IMR-90 (cell line): ENCODE results near the gene KCTD10. TPM values are rescaled to one million over a fixed set of nuclear protein-coding genes. Genes with fewer than 3 reads are reported as not detected.

ENCODE experiments used
- ATAC-seq: fragments of 200-7000 bp; cut with Tn5 transposase; 2 replicates; pipeline ENCODE4 v1.9.1; 2020; ENCODE audit warnings: low read depth, mild to moderate bottlenecking, moderate library complexity
- BruUV-seq: library from RNA; stranded (reverse); fragments of 400-500 nt; replicated peaks from 2 replicates; lab custom pipeline; 2021; lab: Mats Ljungman, UMichigan
- CTCF ChIA-PET: fragments of 300-600 bp; formaldehyde crosslinking; extraction: SDS; loops from one replicate; lab custom pipeline; 2021; ENCODE audit warnings: antibody characterized with exemption; lab: Yijun Ruan, JAX
- POLR2A ChIA-PET: fragments of 300-600 bp; sonication (Branson Sonifier 250); formaldehyde crosslinking; loops from one replicate; lab custom pipeline; 2022; ENCODE audit warnings: antibody characterized with exemption; ENCODE audit not compliant: unreplicated experiment; lab: Charles Lee
- DNase-seq: peaks from one replicate; pipeline ENCODE4 v3.0.0; 2013
- H2AFZ ChIP-seq: replicated peaks from 2 replicates; pipeline ENCODE3; 2013; ENCODE audit warnings: low read length, mild to moderate bottlenecking; ENCODE audit not compliant: poor library complexity
- H2AK5ac ChIP-seq: 2 replicates; pipeline ENCODE4 v1.6.1; 2013; ENCODE audit warnings: low read depth, low read length, inconsistent platforms
- H2AK9ac ChIP-seq: replicated peaks from 2 replicates; pipeline ENCODE3; 2013; ENCODE audit warnings: mild to moderate bottlenecking, low read depth, low read length, moderate library complexity; ENCODE audit not compliant: poor library complexity
- H2BK120ac ChIP-seq: 2 replicates; pipeline ENCODE4 v1.6.1; 2013; ENCODE audit warnings: low read depth, low read length, inconsistent platforms
- H2BK15ac ChIP-seq: 3 replicates; pipeline ENCODE4 v1.6.1; 2013; ENCODE audit warnings: low read depth, low read length, inconsistent platforms
- H2BK20ac ChIP-seq: 2 replicates; pipeline ENCODE4 v1.6.1; 2013; ENCODE audit warnings: low read depth, mild to moderate bottlenecking, inconsistent platforms, low read length, moderate library complexity
- H2BK5ac ChIP-seq: 2 replicates; pipeline ENCODE4 v1.6.1; 2013; ENCODE audit warnings: mild to moderate bottlenecking, low read depth, low read length, inconsistent platforms; ENCODE audit not compliant: poor library complexity, severe bottlenecking
- H3K14ac ChIP-seq: replicated peaks from 2 replicates; pipeline ENCODE4 v1.6.1; 2013; ENCODE audit warnings: low read depth, low read length, inconsistent platforms
- H3K18ac ChIP-seq: 2 replicates; pipeline ENCODE4 v1.6.1; 2013; ENCODE audit warnings: low read depth, low read length, control low read depth
- H3K23ac ChIP-seq: 2 replicates; pipeline ENCODE4 v1.6.1; 2013; ENCODE audit warnings: low read depth, low read length, inconsistent platforms
- H3K27ac ChIP-seq: 2 replicates; pipeline ENCODE4 v1.5.1; 2013; ENCODE audit warnings: mild to moderate bottlenecking, control low read depth, low read length; ENCODE audit not compliant: insufficient read depth
- H3K27me3 ChIP-seq: 2 replicates; pipeline ENCODE4 v1.6.1; 2013; ENCODE audit warnings: low read length; ENCODE audit not compliant: control insufficient read depth, insufficient read depth
- H3K36me3 ChIP-seq: 2 replicates; pipeline ENCODE4 v1.6.1; 2013; ENCODE audit warnings: low read length, mixed read lengths; ENCODE audit not compliant: control insufficient read depth, insufficient read depth
- H3K4ac ChIP-seq: 2 replicates; pipeline ENCODE4 v1.6.1; 2013; ENCODE audit warnings: low read depth, low read length, inconsistent platforms
- H3K4me1 ChIP-seq: 2 replicates; pipeline ENCODE4 v1.6.1; 2013; ENCODE audit warnings: low read length, mixed read lengths; ENCODE audit not compliant: control insufficient read depth, insufficient read depth
- H3K4me2 ChIP-seq: 2 replicates; pipeline ENCODE4 v1.6.1; 2013; ENCODE audit warnings: low read depth, mild to moderate bottlenecking, control low read depth, low read length, moderate library complexity
- H3K4me3 ChIP-seq: 2 replicates; pipeline ENCODE4 v1.5.1; 2013; ENCODE audit warnings: low read depth, mild to moderate bottlenecking, control low read depth, low read length, moderate library complexity; ENCODE audit not compliant: insufficient read depth
- H3K56ac ChIP-seq: 2 replicates; pipeline ENCODE4 v1.6.1; 2013; ENCODE audit warnings: low read length, inconsistent platforms; ENCODE audit not compliant: insufficient read depth; ENCODE audit errors: extremely low read depth
- H3K79me1 ChIP-seq, 2 experiments: 2 replicates each; pipeline ENCODE4 v1.6.1; 2013; ENCODE audit warnings: low read length in 2 of 2, inconsistent platforms in 1 of 2, low read depth in 1 of 2
- H3K9ac ChIP-seq: 2 replicates; pipeline ENCODE4 v1.6.1; 2013; ENCODE audit warnings: low read depth, low read length, control low read depth
- H3K9me1 ChIP-seq: 2 replicates; pipeline ENCODE4 v1.6.1; 2013; ENCODE audit warnings: low read length, inconsistent platforms; ENCODE audit not compliant: insufficient read depth
- H3K9me3 ChIP-seq: 2 replicates; pipeline ENCODE4 v1.6.1; 2013; ENCODE audit warnings: low read length; ENCODE audit not compliant: control insufficient read depth, insufficient read depth
- H4K20me1 ChIP-seq: 2 replicates; pipeline ENCODE4 v1.6.1; 2013; ENCODE audit warnings: low read length, inconsistent platforms; ENCODE audit not compliant: insufficient read depth
- H4K5ac ChIP-seq: 2 replicates; pipeline ENCODE4 v1.6.1; 2013; ENCODE audit warnings: mild to moderate bottlenecking, low read depth, low read length, control low read depth
- H4K8ac ChIP-seq, 2 experiments: 2 replicates each; pipeline ENCODE4 v1.6.1; 2013; ENCODE audit warnings: low read depth in 2 of 2, low read length in 2 of 2, control low read depth in 1 of 2, inconsistent platforms in 1 of 2
- H4K91ac ChIP-seq: 2 replicates; pipeline ENCODE4 v1.6.1; 2013; ENCODE audit warnings: low read depth, low read length, inconsistent platforms; ENCODE audit not compliant: insufficient read depth
- BHLHE40 ChIP-seq: fragments of 150-350 bp; IDR thresholded peaks from 2 replicates; pipeline ENCODE4 v1.6.1; 2016; ENCODE audit warnings: mild to moderate bottlenecking, low read depth, low read length
- CEBPB ChIP-seq: IDR thresholded peaks from 2 replicates; pipeline ENCODE4 v1.6.1; 2012; ENCODE audit warnings: low read depth, low read length, improper control_type of control experiment
- CHD1 ChIP-seq: IDR thresholded peaks from 2 replicates; pipeline ENCODE4 v1.6.1; 2012; ENCODE audit warnings: low read depth, low read length, improper control_type of control experiment
- FOS ChIP-seq: fragments of 150-350 bp; IDR thresholded peaks from 2 replicates; pipeline ENCODE4 v1.6.1; 2016; ENCODE audit warnings: low read depth, low read length
- MAZ ChIP-seq: IDR thresholded peaks from 2 replicates; pipeline ENCODE4 v1.6.1; 2012; ENCODE audit warnings: low read depth, mild to moderate bottlenecking, low read length, improper control_type of control experiment, moderate library complexity, borderline replicate concordance
- NFE2L2 ChIP-seq: fragments of 150-350 bp; IDR thresholded peaks from 2 replicates; pipeline ENCODE4 v1.6.1; 2016; ENCODE audit warnings: low read depth, mild to moderate bottlenecking, low read length
- RAD21 ChIP-seq: IDR thresholded peaks from 2 replicates; pipeline ENCODE4 v1.6.1; 2012; ENCODE audit warnings: low read length, improper control_type of control experiment
- RCOR1 ChIP-seq: IDR thresholded peaks from 2 replicates; pipeline ENCODE4 v1.6.1; 2012; ENCODE audit warnings: mild to moderate bottlenecking, low read length, improper control_type of control experiment; ENCODE audit not compliant: insufficient replicate concordance
- SMC3 ChIP-seq: fragments of 150-350 bp; IDR thresholded peaks from 2 replicates; pipeline ENCODE4 v1.6.1; 2016; ENCODE audit warnings: low read depth, mild to moderate bottlenecking, antibody characterized with exemption, low read length, moderate library complexity
- WGBS, 2 experiments: methylation state at CpG; one replicate each; pipeline versions ENCODE4 v1.1.5 to v1.1.7; 2013; ENCODE audit warnings: missing lambda C conversion rate in 2 of 2; ENCODE audit not compliant: insufficient read length in 1 of 2; ENCODE audit errors: extremely low coverage in 2 of 2; 5-methylcytosine and 5-hydroxymethylcytosine counted together
- dilution Hi-C: fragments of 300-500 bp; cut with HindIII; formaldehyde crosslinking; loops from one replicate; pipeline ENCODE4 v1.14.3; 2018; ENCODE audit warnings: low sequenced_read_pairs; ENCODE audit not compliant: unreplicated experiment
- in situ Hi-C: fragments of 300-500 bp; cut with MboI; formaldehyde crosslinking; loops from 3 replicates; pipeline ENCODE4 v1.14.3; 2019; ENCODE audit warnings: low sequenced_read_pairs, inconsistent platforms, mixed read lengths
- intact Hi-C: fragments of 100-400 bp; cut with micrococcal nuclease; formaldehyde crosslinking; loops from 2 replicates; pipeline ENCODE4 v1.10.0; 2022
- polyA plus RNA-seq, 3 experiments: library from polyadenylated mRNA; depleted of rRNA; stranded (reverse); fragments of >200 nt; gene quantifications; 2 replicates each; pipeline ENCODE4 v1.2.3, GENCODE V29; 2012; ENCODE audit warnings: low replicate concordance in 1 of 3
- total RNA-seq: library from RNA; depleted of rRNA; stranded (reverse); fragments of >200 nt; gene quantifications from 2 replicates; pipeline ENCODE4 v1.2.3, GENCODE V29; 2012
- TF ChIP-seq, protein P1 (sequence below): fragments of 150-350 bp; IDR thresholded peaks from 2 replicates; pipeline ENCODE4 v1.6.1; 2016; ENCODE audit warnings: low read depth, mild to moderate bottlenecking, low read length, moderate library complexity, borderline replicate concordance

The KCTD10 gene
- total and polyA plus RNA-seq, 2 of the 4 experiments (the other 2 are of a cell fraction), result 72.1 to 88.4 TPM

DNA sequence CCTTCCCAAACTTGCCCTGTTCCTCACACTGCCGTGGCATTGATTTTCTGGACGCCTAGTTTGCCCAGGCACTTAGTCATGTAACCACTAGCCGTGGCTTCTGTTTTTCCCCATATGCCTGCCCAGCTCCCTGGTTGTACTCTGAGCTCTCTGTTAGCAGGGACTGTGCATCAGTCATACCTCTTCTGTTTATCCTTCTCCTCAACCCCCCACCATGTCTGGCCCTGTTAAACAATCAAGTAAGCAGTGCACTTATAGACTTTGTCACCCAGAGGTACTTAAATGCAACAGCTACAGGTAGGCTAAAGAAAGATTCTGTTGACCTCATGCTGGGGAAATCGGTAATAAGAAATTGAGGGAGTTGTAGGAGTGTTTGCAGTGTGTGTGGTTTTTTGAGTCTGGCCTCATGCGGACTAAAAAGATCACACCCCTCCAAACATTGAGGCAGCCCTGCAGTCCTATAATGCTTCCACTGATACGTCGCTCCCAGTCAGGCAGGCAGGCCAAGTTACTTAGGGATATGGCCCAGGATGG lies 17.3 kb upstream of the KCTD10 start:
- Histone ChIP-seq H2BK120ac (no peak overlapping the region), H3K9me1 (no peaks in the 10 kb centered on the region), H4K5ac (no peak overlapping the region), H2BK15ac (no peak overlapping the region), H4K8ac (no peak overlapping the region), H2AK9ac (no peak overlapping the region), H4K20me1 (no peaks in the 10 kb centered on the region), H3K27ac (no peak overlapping the region), H2AFZ (no peak overlapping the region), H2BK5ac (no peak overlapping the region), H3K36me3 (peaks cover 45% of the 10 kb centered on the region), H3K4me1 (peaks cover 2% of the 10 kb centered on the region; the same call in 1 of the 2 replicates), H2BK20ac (no peak overlapping the region), H2AK5ac (no peak overlapping the region), H3K18ac (no peak overlapping the region), H3K27me3 (no peaks in the 10 kb centered on the region), H3K23ac (no peak overlapping the region), H3K9me3 (no peaks in the 10 kb centered on the region), H3K14ac (no peak overlapping the region), H4K91ac (no peak overlapping the region), H3K4me2 (no peak overlapping the region), H3K9ac (no peak overlapping the region), H3K79me1 (peaks cover 0 to 3% of the 10 kb centered on the region in 2 experiments; a peak in 1 of 4 replicates), H3K4me3 (no peak overlapping the region), H3K56ac (no peak overlapping the region), H3K4ac (no peak overlapping the region)
- intact Hi-C loops, result no loop called here
- in situ Hi-C loops, result no loop called here
- dilution Hi-C loops, result no loop called here
- POLR2A ChIA-PET, result no interaction called here
- ATAC-seq (no peak), DNase-seq (no peak)
- no TSS peak for BruUV-seq
- CTCF ChIA-PET, result no interaction called here
- 71% methylated on average over 2 of the region's 7 CpGs; no CpG with 5 or more reads in 1 of the 2 experiments for WGBS, 2 experiments
- TF ChIP-seq NFE2L2 (no peak), MAZ (no peak), CEBPB (no peak), RCOR1 (no peak), FOS (no peak), SMC3 (no peak), RAD21 (no peak), CHD1 (no peak), BHLHE40 (no peak)
- TF ChIP-seq, protein P1, sequence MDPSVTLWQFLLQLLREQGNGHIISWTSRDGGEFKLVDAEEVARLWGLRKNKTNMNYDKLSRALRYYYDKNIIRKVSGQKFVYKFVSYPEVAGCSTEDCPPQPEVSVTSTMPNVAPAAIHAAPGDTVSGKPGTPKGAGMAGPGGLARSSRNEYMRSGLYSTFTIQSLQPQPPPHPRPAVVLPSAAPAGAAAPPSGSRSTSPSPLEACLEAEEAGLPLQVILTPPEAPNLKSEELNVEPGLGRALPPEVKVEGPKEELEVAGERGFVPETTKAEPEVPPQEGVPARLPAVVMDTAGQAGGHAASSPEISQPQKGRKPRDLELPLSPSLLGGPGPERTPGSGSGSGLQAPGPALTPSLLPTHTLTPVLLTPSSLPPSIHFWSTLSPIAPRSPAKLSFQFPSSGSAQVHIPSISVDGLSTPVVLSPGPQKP, result no peak
